Fibroblast of lung (primary cell): ENCODE data around the gene NFKBIL1.

ENCODE experiments used
- CTCF ChIP-seq, 2 donors: IDR thresholded peaks in 1 of 2; conservative IDR thresholded peaks in 1 of 2; 1 replicate in 1 of 2; 2 replicates in 1 of 2; pipeline ENCODE4 v1.5.1; 2011 to 2012; ENCODE audit warnings: low read length in 2 of 2, control low read depth in 1 of 2, inconsistent platforms in 1 of 2, low read depth in 1 of 2, mild to moderate bottlenecking in 1 of 2
- EZH2 ChIP-seq: IDR thresholded peaks from 2 replicates; pipeline ENCODE4 v1.5.1; 2012; ENCODE audit warnings: low read length, control low read depth, mild to moderate bottlenecking; ENCODE audit errors: missing control alignments

- TF ChIP-seq CTCF (conservative IDR thresholded peaks at IDR 0.05 in 1 of 2, IDR thresholded peaks at IDR 0.05 in 1 of 2; ENCODE audit: low read depth in 1 of 2, low read length in 2 of 2) (no peak), EZH2 (no peak)
These were observed 6.2 kb upstream of the NFKBIL1 start for GRCh38 chr6:31541059-31541657.
